DMS153 (cell line): ENCODE data around the gene MRPL18.
"Not testable (repeated sequence)": the region's sequence is repeated elsewhere in the genome, so short reads cannot be mapped to it uniquely, and the experiment has no call there.

Source experiments
- DNase-seq: peaks from one replicate; lab custom pipeline; 2025; lab: John Stamatoyannopoulos, UW

MRPL18 gene

DNA sequence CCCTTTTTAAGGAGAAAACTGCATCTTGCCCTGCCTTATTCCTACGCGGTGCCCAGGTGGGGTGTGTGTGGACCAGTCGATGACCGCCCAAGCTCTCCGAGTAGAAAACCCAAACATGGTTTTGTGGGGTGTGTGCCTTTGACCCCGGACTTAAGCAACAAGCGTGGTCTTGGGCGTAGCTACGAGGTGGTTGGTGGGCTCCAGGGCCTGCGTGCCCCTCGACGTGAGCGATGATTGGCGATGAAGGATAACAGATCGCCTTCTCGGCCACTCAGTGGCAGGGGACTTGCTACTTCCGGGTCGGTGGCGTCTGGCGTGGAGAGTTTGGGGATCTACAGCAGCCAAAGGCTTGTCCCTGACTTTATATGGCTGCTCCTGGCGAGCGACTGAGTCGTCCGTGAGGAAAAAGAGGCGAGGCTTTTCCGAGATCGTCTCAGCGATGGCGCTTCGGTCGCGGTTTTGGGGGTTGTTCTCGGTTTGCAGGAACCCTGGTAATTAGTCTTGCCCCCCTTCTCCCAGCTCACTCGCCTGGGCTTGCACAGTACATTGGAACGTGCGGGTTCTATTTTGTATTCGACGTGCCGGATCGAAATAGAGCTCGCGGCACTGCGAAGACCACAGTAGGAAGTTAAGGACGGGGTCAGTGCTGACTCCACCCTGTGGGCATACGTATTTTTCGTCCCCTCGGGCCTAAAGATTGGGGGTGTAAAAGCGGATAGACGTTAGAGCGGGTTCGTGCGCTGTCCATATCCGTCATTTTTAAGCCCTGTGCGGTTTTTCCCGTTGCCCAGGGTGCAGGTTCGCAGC lies at the start of gene MRPL18:
TSS of gene MRPL18 (plus strand) at position 319 of the 807 bp plus-strand sequence. CDS start at position 440, 121 bp downstream.
- peak; percentile 97 for DNase-seq

DNA sequence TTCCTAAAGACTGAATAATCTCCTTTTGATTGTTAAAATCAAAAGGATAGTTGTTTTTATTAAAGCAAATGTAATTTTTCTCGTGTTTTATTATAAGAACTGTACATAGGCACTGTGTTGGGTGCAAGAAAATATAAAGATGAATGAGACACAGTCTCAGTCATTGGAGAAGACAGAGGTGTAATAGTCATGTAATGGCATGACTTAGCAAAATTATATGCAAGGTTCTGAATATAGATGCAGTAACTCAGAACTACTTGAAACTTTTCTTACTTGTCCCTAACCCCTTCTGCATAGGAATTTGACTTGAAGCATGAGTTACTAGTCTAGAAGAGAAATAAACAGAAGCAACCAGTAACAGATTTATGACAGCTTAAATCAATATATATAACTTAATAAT lies 48.1 kb upstream of the MRPL18 start:
- no peak for DNase-seq

DNA sequence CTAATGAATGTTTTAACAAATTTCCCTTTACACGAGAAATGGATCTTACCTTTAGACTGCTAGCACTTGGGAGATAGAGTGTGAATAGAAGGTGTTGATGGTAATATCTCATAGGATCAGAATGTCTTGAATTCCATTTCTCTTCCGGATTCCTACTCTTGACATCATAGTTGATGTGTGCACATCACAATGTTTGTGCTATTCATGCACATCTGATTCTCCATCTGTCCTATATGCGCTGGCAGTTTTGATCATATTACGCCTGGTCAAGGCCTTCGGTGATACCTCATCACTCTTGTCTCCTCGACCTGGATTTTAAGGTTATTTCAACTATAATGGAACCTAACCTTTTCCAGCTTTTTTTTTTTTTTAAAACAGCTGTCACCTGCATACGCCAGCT lies 45.2 kb upstream of the MRPL18 start:
- DNase-seq: no peak

DNA sequence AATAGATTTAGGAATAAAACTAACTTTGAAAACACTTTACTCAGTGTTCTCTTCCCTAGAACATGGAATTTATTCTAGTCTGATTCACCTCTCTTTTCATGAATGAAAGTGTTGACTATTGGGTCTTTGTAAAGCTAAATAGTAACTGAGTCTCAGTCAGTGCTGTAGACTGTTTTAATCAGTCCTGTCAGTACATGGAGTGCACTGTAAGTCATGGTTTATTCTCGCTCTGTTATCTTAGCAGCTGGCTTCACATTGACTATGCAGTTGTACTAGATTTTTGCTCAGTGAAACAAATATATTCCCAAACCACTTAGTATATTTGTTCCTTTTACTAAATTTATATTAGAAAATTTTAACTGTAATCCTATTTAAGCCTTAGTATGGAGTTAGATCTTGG lies 43.5 kb upstream of the MRPL18 start:
- DNase-seq: no peak

DNA sequence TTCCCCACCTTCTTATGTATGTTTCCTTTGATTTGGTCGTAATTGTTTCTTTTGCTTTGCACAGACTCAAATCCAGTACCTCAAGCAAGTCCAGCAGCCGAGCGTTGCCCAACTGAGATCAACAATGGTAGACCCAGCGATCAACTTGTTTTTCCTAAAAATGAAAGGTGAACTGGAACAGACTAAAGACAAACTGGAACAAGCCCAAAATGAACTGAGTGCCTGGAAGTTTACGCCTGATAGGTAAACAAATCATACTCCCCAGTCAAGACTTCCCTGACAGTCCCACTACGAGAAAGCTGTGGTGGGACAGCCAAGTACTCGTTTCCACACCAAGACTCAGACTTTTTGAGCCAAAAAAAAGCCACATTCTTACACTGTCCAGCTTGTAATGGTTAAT lies 42.1 kb upstream of the MRPL18 start:
- DNase-seq: not testable (repeated sequence)

DNA sequence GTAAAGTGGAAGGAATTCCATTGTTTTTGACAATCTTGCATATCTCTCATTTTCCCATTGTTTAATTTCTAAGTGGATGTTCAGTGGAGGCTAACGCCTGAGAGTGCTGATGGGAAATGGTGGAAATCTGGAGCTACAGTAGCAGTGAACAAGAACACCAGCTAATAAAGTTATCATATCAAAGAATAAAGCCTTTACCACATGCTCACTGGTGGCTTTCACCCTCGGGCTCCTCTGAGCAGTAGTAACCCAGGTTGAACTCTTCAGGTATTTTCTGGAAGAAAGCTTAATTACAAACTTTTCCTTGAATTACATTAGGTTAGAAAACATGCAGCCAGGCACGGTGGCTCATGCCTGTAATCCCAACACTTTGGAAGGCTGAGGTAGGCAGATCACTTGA lies 38.8 kb upstream of the MRPL18 start:
- DNase-seq: no peak

DNA sequence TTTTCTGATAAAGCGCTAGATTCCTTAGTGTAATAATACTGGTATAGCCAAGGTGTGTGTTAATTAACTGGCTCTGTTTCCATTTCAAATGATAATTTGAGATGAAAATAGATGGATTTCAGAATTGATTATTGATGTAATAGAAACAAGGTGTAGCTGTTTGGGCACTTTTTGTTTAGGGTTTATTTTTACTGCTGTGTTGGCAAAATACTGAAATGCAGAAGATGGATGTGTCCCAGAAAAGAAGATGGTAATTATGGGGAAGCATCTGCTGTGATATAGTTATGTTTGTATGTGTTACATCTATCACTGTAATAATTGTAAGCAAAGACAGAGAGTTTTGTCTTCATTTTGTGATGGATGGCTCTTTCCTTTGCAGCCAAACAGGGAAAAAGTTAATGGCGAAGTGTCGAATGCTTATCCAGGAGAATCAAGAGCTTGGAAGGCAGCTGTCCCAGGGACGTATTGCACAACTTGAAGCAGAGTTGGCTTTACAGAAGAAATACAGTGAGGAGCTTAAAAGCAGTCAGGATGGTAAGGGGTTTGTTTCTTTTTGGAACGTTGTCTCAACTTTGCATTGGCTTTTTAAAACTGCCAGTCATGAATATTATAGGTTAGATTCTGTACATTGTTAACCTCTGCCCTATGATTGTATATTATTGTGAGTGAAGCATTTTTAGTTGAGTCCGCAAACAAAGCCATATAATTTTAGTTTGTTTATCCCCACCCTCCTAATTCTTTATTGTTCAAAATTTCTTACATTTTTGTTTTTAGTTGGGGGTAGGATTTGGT lies 37.0 kb upstream of the MRPL18 start:
- no peak for DNase-seq

DNA sequence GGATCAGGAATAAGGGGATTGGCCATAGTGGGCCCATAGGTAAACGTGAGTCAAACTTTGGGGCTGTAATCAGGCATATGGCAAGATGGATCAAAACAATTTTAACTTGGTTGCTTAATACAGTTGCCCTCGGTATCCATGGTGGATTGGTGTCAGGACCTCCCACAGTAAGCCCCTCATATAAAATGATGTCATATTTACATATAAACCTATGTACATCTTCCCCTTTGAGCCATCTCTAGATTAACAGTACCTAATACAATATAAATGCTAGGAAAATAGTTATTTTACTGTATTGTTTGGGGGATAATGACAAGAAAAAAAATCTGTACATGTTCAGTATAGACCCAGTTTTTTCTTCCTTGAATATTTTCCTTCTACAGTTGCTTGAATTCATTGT lies 35.9 kb upstream of the MRPL18 start:
- no peak for DNase-seq

DNA sequence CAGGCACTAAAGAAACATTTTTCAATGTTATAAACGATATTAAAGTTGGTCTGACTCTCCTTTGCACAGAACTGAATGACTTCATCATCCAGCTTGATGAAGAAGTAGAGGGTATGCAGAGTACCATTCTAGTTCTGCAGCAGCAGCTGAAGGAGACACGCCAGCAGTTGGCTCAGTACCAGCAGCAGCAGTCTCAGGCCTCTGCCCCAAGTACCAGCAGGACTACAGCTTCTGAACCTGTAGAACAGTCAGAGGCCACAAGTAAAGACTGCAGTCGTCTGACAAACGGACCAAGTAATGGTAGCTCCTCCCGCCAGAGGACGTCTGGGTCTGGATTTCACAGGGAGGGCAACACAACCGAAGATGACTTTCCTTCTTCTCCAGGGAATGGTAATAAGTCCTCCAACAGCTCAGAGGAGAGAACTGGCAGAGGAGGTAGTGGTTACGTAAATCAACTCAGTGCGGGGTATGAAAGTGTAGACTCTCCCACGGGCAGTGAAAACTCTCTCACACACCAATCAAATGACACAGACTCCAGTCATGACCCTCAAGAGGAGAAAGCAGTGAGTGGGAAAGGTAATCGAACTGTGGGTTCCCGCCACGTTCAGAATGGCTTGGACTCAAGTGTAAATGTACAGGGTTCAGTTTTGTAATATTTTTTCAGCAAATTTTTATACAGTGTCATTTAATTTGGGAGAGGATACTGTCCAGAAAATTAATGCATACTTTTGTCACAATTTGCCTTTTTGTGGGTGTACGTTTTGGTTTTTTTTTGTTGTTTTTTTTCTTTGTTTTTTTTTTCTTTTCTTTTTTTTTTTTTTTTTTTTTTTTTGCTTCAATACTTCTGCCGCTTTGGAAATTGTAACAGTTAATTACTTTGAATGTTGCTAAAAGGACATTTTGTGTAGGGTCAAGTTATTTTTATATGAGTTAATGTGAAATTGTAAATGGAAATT lies 35.0 kb upstream of the MRPL18 start:
- no peak for DNase-seq

DNA sequence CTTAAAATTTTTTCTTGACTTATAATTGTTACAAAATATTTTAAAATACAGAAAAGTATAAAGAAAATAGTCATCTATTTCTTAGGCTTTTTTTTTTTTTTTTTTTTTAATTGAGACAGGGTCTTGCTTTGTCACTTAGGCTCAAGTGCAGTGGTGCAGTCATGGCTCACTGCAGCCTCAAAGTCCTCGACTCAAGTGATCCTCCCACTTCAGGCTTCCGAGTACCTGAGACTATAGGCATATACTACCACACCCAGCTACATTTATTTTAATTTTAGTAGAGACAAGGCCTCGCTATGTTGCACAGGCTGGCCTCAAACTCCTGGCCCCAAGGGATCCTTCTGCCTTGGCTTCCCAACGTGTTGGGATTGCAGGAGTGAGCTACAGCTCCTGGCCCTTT lies 33.8 kb upstream of the MRPL18 start:
- DNase-seq: no peak

DNA sequence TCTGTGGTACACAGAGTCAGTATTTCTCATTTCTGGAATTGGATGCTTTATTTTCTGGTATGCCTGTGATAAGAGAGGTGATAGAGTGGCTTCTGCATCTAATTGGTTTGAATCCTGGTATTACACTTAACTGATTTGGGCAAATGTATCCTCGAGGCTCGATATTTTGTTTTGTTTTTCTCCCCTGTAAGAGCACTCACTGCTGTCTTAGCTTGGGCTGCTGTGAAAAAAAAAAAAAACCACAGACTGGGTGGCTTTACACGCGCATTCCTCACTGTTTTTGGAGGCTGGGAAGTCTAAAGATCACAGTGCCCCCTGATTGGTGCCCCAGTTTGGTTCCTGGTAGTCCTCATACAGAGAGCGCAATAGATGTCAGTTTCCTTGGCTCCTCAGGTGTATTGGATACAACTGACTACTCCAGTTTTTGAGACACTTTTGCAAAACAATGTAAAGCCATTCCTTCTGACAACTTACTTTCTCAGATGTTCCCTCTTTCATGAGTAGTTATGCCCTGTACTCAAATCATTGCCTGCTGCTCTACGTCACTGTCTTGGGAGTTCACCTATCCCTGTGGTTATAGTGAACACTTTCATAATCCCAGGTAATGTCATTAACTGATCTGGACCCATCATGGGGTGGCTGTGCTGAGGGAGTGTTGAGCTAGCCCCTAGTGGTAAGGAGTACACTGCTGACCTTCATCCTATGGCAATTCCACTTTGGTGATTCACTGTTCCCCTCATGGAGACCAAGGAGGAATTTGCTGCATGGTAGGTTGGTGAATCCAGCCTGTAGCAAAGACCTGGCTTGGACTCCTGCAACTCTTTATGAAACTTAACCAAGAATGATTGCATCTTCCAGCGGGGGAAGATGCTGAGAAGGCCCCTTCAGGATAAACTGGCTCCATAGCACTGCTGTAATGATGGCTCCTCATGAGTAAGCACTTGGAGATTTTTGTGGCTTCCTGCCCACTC lies 32.0 kb upstream of the MRPL18 start:
- no peak for DNase-seq

DNA sequence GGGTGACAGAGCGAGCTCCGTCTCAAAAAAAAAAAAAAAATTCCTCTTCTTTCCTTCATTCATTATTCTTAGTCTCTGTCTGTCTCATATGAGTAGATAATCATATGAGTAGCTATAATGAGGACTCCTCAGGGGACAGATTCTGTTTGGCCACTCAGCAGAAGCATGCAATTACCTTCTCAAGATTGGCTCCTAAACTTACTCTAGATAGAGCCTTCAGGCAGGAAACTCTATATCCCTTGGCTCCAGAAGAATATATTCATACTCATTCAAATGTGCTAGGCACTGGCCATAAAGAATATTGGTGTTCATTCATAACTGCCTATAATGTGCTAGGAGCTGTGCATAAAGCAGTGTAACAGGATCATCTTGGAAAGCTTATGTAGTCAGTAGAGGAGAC lies 30.6 kb upstream of the MRPL18 start:
- no peak for DNase-seq

DNA sequence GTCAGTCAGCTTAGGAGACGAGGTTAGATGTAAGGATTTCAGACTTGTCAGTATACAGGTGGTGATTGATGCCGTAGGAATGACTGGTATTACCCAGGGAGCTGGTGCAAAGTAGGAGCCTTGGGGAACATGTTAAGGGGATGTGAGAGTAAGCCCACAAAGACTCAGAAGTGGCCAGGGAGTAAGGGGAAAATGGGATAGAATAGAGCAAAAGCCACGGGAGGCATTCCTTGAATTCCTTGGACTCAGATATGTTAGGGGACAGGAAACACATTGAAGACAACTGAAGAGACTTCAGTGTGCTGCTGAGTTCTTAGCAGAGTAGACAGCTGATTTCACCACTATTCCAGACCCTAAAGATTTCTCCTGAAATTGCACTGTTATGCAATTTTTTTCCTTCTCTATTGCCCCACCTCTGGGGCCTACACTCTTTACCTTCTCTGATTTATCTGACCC lies 29.6 kb upstream of the MRPL18 start:
- no peak for DNase-seq

DNA sequence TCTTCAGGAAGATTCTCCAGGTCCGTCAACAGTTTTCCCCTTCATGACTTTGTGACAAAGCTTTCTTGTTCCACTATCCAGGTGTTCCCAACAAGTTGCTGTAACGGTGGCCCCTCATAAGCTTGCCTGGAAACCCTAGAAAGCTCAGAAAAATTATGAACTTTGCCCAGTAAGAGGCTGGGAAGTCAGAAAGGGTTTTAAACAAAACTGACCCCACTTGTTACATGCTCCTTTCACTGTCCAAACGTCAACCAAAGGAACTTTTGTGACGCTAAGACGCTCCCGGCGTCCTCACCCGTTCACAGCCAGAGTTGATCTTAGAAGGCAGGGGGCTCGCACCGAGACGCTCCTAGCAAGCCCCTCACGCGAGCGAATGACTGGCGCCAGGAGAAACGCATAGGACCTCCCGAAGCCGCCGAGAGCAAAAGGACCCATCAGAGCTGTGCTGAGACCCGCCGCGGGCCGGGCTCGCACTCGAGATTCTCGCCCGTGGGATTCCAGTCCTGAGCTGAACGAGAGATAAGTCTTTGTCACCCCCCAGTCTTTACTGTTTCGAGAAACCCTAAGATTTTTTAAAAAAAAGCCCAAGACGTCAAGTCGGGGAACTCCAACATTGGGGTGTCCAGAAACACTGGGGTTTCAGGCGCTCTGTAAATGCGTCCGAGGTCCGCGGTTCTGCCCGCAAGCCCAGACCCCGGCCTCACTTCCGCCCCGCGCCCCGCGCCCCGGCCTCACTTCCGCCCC lies 29.0 kb upstream of the MRPL18 start:
- no peak for DNase-seq

DNA sequence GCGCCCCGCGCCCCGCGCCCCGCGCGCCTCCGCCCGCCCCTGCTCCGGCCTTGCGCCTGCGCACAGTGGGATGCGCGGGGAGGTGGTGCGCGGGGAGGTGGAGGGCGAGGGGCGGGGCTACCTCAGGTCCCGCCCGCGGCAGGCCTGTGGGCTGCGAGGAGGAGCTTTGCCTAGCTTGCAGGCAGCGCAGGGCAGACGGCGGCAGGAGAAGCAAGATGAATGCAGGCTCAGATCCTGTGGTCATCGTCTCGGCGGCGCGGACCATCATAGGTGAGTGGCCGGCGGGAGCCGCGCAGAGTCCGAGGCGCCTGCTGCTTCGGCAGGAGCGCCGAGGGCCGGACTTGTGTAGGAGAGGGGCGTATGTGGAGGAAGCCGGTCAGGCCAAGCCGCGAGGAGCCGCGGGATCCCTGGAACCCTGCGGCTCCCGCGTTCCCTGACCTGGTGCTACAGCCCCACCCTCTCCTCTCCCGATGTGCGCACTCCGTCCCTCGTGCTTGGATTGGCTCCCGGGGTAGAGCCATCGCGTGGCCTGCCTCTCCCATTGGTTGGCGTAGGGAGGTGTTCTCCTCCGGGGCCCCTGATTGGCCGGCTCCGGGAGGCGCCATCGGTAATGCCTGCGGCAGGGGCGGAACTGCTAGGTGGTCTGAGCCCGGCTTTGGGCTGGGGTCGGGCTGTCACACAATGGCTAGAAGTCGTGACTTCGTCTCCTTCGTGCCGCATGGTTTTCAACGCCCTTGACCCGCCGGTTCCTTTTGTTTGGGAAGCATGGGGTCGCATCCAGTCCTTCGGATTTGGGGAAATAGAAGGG lies 28.2 kb upstream of the MRPL18 start, which contains the start of gene ACAT2:
TSS of gene ACAT2 (plus strand) at position 173 of the 808 bp plus-strand sequence. CDS start at position 216, 43 bp downstream.
- DNase-seq: peak; percentile 90

DNA sequence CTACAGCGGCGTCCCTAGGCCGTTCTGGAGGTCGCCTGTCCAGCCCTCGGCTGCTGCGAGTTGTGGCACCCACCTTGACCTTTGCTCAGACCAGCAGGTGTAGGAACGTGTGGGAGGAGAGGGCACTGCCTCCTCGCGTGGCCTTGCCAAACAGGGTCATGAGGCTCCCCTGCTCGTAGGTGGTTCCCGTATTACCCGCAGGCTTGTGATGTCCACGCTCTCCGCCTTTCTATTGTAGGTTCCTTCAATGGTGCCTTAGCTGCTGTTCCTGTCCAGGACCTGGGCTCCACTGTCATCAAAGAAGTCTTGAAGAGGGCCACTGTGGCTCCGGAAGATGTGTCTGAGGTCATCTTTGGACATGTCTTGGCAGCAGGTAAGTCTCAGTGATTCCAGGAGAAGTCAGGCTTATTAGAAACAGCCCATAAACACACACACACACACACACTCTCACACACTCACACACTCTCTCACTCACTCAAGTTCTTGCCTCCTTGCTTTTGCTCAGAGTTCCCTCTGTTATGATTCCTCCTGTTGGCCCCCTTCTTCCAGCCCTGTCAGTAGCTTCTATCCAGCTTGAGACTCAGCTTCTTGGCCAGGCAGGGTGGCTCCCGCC lies 27.5 kb upstream of the MRPL18 start:
- no peak for DNase-seq

DNA sequence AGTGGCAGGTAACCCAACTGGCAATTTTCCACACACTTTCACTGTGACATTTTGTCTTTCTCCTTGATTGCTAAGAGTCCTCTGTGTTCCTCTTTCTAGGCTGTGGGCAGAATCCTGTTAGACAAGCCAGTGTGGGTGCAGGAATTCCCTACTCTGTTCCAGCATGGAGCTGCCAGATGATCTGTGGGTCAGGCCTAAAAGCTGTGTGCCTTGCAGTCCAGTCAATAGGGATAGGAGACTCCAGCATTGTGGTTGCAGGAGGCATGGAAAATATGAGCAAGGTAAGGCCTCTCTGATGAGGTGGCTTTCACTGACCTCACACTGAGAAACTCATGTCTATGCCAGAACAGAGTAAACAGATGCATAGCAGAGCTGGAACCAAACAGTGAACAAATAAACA lies 23.4 kb upstream of the MRPL18 start:
- no peak for DNase-seq

DNA sequence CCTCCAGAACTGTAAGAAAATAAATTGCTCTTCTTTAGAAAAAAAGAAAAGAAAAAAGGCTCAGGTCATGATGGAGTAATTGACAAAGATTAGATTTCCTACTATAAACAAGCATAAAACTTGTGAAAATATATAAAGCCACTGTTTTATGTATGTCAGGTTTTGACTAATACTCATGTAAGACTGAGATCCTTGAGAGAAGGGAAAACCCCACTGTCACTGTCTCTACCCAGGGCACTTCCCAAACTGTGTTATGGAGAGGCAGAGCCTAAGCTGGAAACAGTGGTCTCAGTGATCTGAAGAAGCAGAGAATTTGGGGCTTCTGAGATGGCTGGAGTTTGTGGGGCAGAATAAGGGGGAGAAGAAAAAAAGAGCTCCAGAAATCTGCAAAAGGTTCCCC lies 20.8 kb upstream of the MRPL18 start:
- DNase-seq: no peak

DNA sequence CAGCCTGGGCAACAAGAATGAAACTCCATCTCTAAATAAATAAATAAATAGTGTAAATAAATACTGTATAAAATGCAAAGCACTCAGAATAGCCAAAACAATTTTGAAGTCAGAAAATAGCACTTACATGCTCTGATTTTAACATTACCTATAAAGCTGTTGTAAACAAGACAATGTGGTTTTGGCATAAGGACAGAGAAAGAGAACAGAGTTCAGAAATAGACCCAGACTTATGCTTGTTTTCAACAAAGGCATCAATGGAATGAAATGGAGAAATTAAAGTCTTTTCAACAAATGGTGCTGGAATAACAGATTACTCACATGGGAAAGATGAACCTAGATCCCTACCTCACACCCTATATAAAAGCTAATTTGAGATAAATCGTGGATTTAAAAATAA lies 18.1 kb upstream of the MRPL18 start:
- DNase-seq: no peak
